Activated T-helper 1 cell treated with anti-CD3 and anti-CD28 coated beads, Interleukin-2, amount 50 U/mL, for 16 hours (primary cell): ENCODE data around the gene KLHDC9.
"Not testable (repeated sequence)": the region's sequence is repeated elsewhere in the genome, so short reads cannot be mapped to it uniquely, and the experiment has no call there.

Source experiments
- DNase-seq, 2 donors: peaks; one replicate each; pipeline ENCODE4 v3.0.0-alpha.2; 2020; ENCODE audit warnings: low read depth in 1 of 2, low spot score in 1 of 2

Gene KLHDC9

DNA sequence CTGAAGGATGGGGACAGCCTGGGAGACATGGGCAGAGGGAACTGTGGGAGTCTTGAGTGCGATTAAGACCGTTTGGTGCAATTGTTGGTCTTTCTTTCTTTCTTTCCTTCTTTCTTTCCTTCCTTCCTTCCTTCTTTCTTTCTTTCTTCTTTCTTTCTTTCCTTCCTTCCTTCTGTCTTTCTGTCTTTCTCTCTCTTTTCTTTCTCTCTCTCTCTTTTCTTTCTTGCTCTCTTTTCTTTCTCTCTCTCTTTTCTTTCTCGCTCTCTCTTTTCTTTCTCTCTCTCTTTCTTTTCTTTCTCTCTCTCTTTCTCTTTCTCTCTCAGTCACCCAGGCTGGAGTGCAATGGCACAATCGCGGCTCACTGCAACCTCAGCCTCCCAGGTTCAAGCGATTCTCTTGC is 2.9 kb upstream of the KLHDC9 start:
- no peak for DNase-seq

DNA sequence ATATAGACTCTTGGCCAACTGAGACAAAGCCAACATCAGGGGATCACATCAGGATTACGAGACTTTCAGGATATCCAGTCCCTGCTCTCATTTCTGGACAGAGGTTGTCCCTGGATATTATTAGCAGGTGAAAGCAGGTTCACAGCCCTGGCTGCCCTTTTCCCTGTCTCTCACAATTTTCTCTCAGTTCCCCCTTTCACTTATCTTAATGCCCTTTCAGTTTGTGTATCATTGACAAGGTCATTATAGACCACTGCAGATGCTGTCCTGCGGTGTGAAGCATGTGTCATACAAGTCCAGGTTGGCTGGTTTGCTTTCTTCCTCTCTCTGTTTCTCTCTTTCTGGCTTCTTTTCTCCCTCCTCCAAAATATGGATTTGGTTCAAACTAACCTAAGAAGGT is 2.1 kb upstream of the KLHDC9 start:
- DNase-seq, result no peak

DNA sequence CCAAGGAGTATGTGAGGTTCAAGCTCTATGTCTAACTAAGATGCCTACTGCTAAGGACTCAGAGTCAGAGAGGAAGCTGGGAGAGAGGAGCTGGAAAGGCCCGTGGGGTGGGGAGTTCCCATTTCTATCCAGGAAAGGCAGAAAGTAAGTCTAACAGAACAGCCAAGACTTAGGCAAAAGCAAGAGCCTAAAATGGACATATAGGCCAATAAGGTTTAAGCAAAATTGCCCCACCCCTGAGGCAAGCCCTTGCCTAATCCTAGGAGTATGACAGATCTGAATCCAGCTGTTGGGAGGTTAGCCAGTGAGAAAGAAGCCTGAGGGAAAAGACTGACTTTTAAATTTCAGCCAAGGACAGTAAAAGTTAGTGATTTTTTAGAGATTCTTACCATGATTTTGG is 1.6 kb upstream of the KLHDC9 start:
- no peak for DNase-seq

DNA sequence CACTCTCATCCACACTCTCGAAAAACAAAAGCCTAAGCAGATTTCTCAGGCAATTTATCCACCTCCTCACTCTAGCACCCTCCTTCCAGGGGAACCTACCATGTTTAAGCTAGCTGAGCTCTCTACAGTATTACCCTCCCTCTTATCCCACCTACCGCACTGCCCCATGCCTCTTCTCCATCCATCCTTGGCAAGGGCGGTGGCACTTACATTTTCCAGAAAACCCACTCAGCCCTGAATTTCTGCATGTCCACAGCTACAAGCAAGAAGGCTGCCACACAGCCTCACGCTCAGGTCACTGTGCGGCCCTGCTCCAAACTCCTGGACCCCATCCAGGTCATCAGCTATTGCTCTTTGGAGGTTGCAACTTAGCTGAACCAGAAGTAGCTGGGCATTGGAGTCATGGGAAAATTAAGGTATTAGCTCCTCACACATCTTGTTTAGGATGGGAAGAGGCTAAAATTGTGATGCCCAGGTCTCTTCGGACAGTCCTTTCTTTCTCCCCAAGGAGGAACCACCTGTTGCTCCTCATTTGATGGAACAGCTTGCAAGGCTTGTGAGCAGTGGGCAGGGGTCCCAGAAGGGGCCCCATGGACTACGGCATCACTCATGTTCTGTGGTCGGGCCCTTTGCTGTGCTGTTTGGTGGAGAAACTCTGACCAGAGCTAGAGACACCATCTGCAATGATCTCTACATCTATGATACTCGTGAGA is 1.1 kb downstream of the KLHDC9 start:
- no peak for DNase-seq

DNA sequence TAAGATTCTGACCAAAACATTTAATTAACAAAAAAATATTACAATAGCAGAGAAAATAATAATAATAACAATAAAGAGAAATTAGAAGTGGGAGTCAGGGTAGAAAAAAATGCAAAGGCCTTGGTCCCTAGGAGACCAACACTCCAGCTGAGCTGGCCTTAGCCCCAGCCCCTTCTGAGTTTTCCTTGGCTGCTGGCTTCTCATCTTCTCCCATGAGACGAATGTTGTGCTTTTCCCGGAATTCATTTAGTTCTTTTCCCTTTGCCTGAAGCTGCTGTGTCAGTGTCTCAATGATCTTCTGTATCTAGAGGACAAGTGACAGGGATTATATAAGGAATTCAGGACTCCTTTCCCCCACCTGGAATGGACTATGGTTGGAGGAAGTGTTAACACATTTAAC is 2.4 kb downstream of the KLHDC9 start:
- no peak for DNase-seq

DNA sequence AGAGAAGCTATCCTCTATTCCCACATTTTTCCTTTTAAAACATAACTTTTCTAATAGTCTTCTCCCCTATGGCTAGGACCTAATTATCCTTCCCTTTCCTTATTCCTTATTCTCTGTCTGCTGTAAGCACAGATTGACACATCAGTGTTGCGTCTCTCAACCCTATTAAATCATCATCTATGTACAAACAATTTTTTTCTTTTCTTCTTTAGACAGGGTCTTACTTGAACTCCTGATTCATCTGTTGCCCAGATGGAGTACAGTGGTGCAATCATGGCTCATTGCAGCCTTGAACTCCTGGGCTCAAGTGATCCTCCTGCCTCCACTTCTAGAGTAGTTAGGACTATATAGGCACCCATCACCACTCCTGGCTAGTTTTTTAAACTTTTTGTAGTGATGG is 8.3 kb downstream of the KLHDC9 start:
- no peak for DNase-seq

DNA sequence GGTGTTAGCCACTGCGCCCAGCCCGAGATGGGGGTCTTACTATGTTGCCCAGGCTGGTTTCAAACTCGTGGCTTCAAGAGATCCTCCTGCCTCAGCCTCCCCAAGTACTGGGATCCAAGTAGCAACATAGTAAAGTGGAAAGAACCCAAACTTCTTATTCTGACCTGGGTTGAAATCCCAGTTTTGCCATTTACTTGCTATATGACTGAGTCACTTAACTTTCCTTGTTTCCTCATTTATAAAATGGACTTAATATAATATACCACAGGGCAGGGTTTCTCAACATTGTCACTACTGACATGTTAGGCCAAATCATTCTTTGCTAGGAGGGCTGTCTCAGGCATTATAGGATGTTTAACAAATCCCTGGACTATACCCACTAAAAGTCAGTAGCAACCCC is 13.0 kb downstream of the KLHDC9 start:
- DNase-seq, result no peak

DNA sequence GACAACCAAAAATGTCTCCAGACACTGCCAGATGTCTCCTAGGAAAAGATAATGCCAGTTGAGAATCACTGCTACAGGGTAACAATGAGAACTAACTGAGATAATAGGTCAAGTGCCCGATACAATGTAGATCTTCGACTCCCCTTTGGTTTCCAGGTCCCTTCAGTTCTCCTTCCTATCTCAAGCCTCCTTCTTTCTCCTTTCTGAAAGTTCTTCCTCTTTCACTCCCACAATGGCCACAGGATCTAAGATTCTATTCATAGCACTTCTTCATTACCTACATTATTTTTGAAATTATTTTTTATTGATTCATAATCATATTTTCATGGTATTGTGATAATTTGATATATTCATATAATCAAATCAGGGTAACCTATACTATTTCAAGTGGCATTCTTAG is 13.4 kb downstream of the KLHDC9 start:
- DNase-seq, result no peak

DNA sequence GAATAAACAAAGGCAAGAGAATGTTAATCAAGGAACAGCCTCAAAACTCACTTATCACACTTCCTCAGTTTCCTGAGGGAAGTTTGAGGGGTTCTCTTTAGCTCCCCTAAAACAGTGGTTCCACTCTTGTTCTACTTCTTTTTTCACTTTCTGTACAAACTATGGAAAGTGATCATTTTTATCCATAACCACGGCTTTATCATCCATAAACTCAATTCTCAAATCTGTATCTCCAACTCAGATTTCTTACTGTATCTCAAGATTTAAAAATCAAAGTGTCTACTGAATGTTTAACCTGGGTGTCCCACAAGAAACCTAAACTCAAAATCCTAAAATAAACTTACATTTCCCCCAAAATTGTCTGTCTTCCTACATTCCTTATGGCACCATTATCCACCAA is 15.8 kb downstream of the KLHDC9 start:
- no peak for DNase-seq

DNA sequence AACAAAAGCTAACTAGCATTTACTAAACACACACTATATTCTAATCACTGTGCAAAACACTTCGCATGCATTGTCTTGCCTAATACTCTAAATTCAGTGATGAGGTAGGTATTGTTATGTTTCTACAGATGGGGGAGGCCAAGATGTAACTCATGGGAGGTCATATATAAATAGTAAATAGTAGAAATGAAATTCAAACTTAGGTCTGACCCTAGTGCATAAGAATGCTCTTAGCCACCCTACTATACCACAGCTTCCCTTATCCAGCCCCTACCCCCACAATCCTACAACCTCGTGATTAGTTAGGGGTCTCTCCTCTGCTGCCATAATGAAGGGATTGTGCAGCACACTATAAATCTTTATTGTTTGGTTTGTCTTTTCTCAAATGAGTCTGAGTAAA is 16.4 kb downstream of the KLHDC9 start:
- DNase-seq, result no peak

DNA sequence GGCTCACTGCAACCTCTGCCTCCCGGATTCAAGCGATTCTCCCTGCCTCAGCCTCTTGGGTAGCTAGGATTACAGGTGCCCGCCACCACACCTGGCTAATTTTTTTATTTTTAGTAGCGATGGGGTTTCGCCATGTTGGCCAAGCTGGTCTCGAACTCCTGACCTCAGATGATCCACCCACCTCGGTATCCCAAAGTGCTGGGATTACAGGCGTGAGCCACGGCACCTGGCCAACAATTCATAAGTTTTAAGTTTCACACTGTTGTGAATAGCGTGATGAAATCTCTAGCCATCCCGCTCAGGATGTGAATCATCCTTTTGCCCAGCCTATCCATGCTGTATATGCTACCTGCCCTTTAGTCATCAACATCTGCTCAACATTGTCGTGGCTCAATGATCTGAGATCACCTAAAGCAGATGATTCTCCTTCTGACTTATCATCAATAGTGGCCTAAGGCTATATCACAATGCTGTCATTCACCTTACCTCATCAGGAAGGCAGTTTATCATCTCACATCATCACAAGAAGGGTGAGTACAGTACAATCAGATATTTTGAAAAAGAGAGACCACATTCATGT is 17.1 kb downstream of the KLHDC9 start:
- no peak for DNase-seq

DNA sequence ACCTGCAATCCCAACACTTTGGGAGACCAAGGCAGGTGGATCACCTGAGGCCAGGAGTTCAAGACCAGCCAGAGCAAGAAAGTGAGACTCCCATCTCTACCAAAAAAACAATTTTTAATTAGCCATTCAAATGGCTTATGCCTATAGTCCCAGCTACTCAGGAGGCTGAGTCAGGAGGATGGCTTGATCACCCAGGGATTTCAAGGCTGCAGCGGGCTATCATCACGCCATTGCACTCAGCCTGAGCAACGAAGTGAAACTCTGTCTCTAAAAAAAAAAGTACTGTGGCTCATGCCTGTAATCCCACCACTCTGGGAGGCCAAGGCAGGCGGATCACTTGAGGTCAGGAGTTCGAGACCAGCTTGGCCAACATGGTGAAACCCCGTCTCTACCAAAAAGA is 17.8 kb downstream of the KLHDC9 start:
- DNase-seq, result not testable (repeated sequence)

DNA sequence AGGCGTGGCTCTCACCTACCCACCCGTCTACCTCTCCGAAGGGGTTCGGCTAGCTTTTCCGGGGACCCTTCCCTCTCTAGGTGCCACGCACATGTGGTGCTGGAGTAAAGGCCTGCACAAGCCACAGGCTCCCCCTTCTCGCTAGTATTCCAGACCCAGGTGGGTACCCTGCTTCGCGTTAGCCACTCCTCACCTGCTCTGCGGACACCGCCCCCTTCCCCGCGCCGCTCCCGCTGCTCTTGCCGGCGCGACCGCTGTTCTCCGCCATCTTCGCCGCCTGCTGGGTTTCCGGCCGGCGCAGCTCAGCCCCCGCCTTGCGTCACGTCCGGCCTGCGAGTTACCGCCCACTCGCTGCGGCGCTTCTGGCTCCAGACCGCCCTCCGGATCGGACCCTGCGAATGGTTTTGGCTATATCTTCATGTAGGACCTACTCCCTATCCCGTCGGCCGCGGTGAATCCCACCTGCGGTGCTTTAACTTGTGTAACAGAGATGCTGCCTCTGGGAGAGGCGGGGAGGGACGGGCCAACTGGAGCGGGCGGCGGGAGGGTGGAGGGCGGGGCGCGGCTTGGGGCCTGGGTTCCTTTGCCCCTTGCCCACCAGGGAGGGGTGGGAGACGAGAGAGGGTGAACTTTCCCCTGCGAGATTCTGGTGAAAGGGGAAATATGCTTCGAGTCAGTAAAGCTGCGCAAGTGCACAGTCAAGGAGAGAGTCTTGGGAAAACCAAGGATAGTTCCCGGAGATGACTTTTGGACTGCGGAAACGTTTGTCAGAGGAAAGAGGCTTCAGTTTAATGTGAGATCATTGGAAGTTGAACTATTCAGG is 19.8 kb downstream of the KLHDC9 start, which contains the start of the genes NIT1 and PFDN2:
NIT1 (plus strand) TSS at position 347 of the 823 bp plus-strand sequence; CDS start at position 419, 72 bp downstream.
PFDN2 (minus strand) TSS at position 279 of the 823 bp plus-strand sequence; CDS start at position 268, 11 bp downstream.
- DNase-seq, result peak; percentile 67 to 76

DNA sequence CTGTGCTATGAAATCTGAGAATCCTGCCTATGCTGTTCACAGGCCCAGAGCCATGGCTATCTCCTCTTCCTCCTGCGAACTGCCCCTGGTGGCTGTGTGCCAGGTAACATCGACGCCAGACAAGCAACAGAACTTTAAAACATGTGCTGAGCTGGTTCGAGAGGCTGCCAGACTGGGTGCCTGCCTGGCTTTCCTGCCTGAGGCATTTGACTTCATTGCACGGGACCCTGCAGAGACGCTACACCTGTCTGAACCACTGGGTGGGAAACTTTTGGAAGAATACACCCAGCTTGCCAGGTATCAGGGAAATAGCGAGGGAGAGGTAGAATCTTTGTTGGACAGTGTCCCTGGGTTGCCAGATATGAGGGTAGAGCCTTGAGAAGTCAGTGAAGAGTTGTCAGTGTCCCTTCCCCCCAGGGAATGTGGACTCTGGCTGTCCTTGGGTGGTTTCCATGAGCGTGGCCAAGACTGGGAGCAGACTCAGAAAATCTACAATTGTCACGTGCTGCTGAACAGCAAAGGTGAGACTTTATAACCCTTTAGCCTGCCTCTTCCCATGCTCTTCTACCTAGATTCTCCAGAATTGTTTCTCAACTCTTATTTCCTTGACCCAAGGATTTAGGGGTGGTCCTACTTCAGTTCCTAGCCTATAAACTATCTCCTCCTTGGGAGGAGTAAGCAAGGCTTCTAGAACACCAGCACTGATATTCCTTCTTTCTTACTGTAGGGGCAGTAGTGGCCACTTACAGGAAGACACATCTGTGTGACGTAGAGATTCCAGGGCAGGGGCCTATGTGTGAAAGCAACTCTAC is 21.1 kb downstream of the KLHDC9 start:
- DNase-seq, result peak in 1 of 2 donors; percentile 46

DNA sequence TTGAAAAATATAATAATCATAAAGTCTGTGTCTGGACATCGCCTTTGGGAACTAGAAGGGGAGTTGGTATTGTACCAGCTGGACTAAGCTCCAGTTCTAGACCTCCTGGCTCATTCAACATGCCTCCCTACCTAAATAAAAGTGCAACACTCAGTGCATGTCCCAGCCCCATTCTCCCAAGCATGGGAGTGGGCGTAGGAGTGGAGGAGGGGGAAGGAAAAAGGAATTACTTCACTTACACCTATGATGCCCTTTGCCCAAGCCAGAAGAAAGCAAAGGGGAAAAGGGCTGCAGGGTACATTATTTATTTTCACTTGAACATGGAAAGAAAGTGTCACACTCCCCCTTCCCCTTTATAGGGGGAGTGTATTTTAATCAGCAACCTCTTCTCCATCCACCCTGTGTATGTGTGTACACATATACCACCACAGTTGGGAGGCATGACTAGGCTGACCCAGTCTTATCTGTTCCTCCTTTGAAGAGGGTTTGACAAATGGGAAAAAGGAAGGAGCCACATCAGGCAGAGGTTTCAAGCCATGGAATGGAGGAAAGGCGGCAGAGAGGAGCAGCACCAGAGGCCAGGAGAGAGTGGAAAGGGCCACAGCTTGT is 23.0 kb downstream of the KLHDC9 start:
- DNase-seq, result no peak

DNA sequence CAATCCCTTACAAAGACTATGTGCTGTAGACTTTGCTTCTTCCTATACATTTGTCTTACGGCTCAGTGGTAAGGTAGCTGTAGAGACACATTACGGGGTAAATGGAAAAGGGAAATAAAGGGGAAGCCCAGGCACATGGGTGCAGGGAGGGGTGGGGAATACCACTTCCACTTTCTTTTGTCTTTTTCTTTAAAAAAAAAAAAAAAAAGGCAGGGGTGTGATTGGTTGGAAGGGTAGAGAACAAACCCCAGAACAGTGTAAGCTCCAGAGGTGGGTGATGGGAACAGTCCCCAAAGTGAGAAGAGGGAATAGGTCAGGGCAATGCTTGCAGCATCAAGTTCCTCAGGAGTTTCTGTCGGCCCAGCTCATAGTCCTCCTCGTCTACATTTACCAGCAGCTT is 23.7 kb downstream of the KLHDC9 start:
- no peak for DNase-seq

DNA sequence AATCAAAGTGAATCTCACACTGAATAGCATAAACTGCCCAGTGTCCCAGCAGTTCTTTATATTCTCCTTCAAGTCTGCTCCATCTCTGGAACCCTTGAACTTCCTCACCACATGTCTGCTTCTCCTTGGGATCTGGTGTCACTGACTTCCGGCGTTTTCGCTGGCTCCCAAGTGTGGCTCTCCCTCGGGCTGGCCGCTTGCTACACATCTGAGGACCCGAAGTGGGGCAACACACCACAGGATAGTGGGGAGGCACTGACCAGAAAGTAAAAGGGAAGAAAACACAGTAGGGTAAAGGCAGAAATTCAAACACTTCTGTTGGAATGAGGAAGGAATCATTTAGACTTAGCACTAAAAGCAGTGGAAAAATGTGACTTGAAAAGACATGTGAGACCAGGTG is 24.8 kb downstream of the KLHDC9 start:
- no peak for DNase-seq

DNA sequence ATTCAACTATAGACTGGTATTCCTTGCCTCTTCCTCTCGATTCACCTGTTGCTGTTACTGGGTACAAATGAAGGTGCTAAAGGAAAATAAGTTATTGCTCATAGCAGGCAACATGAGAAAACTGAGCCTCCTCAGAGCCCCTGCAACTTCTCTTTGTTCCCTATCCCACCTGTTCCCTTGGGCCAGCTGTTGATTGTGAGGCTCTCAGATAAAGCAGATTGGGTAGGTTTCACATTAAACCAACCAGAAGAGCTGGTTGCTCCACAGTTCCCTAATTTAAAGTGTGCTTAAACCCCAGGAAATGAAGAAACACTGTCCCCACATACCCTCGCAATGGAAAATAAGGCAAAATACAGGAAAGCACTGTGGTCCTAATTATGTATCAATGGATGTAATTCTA is 29.5 kb downstream of the KLHDC9 start:
- no peak for DNase-seq

DNA sequence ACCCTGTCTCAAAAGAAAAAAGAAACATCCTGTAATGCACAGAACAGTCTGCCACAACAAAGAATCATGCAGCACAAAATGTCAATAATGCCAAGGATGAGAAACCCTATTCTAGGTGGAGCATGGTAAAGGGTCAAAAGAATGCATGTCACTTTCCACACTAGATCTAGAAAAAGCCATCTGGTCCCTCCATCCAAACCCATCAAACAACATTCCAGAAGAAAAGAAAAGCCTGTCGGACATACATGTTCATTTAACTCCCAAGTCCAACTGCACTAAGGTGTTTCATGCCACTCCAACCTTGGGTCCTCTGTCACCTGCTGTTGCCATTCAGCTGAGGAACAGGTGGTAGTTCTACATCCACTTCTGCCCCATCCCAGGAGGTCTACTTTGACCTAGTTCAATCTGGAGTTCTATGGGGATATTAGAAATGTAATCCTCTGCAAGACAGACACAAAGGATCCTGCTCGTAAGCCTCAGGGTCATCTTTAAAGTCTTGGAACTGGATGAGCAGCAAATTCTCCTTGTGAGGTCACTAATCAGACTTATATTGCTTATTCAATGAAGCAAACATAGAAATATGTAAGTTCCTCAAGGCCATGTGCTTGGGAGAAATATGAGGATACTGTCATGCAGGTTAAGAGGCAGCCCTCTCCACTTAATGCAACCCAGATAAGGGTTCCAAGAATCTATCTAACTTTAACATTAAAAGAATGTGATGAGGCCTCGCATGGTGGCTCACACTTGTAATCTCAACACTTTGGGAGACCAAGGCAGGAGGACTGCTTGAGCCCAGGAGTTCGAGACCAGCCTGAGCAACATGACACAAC is 30.6 kb downstream of the KLHDC9 start:
- no peak for DNase-seq

DNA sequence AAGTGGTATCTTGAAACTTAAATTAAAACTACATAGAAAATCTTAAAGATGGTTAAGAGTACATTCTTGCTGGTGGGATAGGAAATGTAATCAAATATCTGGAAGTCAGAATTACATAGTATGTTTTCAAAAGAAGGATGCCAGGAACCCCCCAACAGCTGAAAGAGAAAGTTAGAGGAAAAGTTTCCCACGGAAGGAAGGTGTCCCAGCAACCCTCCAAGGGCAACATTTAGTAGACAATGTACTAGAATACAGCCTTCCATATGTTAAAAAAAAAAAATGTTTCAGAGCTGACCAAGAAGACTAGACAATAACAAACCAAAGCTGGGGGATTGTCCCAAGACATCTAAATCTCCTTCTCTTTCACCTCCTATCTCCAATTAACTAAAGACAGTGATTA is 32.1 kb downstream of the KLHDC9 start:
- DNase-seq, result no peak
